Measurements from ENCODE around the gene LDLRAD4.

DNA sequence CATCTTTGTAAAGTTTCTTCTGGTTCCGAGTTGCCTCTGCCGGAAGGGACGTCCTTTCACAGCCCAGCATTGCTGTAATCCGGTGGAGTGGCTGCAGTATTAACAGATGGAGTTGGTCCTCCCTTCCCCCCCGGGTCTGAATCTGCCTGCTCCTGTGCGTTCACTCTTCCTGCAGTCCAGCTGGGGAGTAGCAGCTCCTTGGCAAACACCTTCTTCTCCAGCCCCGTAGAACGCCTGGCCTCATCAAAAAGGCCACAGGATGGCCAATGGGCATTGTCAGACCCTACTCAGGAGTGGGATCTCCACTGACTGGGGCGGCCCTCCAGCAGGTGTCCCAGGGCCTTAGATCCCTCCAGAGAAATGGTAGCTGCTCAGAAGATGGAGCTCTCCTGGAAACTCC lies 273.8 kb downstream of the LDLRAD4 start:
- TF ChIP-seq, protein P1, sequence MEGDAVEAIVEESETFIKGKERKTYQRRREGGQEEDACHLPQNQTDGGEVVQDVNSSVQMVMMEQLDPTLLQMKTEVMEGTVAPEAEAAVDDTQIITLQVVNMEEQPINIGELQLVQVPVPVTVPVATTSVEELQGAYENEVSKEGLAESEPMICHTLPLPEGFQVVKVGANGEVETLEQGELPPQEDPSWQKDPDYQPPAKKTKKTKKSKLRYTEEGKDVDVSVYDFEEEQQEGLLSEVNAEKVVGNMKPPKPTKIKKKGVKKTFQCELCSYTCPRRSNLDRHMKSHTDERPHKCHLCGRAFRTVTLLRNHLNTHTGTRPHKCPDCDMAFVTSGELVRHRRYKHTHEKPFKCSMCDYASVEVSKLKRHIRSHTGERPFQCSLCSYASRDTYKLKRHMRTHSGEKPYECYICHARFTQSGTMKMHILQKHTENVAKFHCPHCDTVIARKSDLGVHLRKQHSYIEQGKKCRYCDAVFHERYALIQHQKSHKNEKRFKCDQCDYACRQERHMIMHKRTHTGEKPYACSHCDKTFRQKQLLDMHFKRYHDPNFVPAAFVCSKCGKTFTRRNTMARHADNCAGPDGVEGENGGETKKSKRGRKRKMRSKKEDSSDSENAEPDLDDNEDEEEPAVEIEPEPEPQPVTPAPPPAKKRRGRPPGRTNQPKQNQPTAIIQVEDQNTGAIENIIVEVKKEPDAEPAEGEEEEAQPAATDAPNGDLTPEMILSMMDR (IDR thresholded peaks at IDR 0.05): no peak
- TF ChIP-seq EP300 (IDR thresholded peaks at IDR 0.05): no peak

Data from tibial nerve (tissue), 4 donors.